SK-N-SH (cell line): ENCODE data around the gene SCRN2. TPM values are rescaled to one million over a fixed set of nuclear protein-coding genes. Genes with fewer than 3 reads are reported as not detected.
A peak's percentile ranks its signal among the peaks of the same experiment; 100 is the strongest.

Source experiments
- CTCF ChIA-PET: fragments of 300-600, 350-600 bp; formaldehyde crosslinking; extraction: SDS; loops from one replicate; lab custom pipeline; 2021; lab: Yijun Ruan, JAX
- POLR2A ChIA-PET: fragments of 350-600 bp; sonication (Branson Sonifier 250); formaldehyde crosslinking; extraction: SDS; loops from one replicate; lab custom pipeline; 2020; ENCODE audit warnings: antibody characterized with exemption, inconsistent platforms; lab: Yijun Ruan, JAX
- DNase-seq: peaks from one replicate; pipeline ENCODE4 v3.0.0; 2012
- H2AFZ ChIP-seq: fragments of 200-600 bp; sonication (generic); 2 replicates; pipeline ENCODE4 v1.8.1; 2016; ENCODE audit warnings: antibody characterized with exemption, mild to moderate bottlenecking, low read depth
- H3F3A ChIP-seq: fragments of 200-600 bp; sonication (generic); replicated peaks from 2 replicates; pipeline ENCODE3; 2016; ENCODE audit warnings: antibody characterized with exemption, mild to moderate bottlenecking; ENCODE audit not compliant: insufficient read depth
- H3K27ac ChIP-seq, 2 experiments: fragments of 200-500 bp in 1 of 2; fragments of 200-600 bp in 1 of 2; sonication (Bioruptor generic) in 1 of 2; sonication (generic), shearing (Covaris generic) in 1 of 2; 2 replicates each; pipeline versions ENCODE4 v1.5.1 to v1.6.1; 2014 to 2016; ENCODE audit warnings: low read depth in 2 of 2, inconsistent platforms in 1 of 2, low read length in 1 of 2, mild to moderate bottlenecking in 1 of 2, mixed read lengths in 1 of 2
- H3K27me3 ChIP-seq: fragments of 200-600 bp; sonication (generic), shearing (Covaris generic); 2 replicates; pipeline ENCODE4 v1.6.1; 2016; ENCODE audit warnings: mixed run types; ENCODE audit not compliant: insufficient read depth
- H3K36me3 ChIP-seq, 2 experiments: fragments of 200-500 bp in 1 of 2; fragments of 200-600 bp in 1 of 2; sonication (Bioruptor generic) in 1 of 2; sonication (generic) in 1 of 2; replicated peaks in 1 of 2; 2 replicates each; pipeline versions ENCODE3 to v1.5.1; 2014 to 2016; ENCODE audit warnings: low read length in 1 of 2, mild to moderate bottlenecking in 1 of 2; ENCODE audit not compliant: insufficient read depth in 2 of 2, control insufficient read depth in 1 of 2
- H3K4me1 ChIP-seq, 2 experiments: fragments of 200-500 bp in 1 of 2; fragments of 200-600 bp in 1 of 2; sonication (Bioruptor generic) in 1 of 2; sonication (generic), shearing (Covaris generic) in 1 of 2; 2 replicates each; pipeline versions ENCODE4 v1.5.1 to v1.6.1; 2014 to 2016; ENCODE audit warnings: low read depth in 1 of 2, low read length in 1 of 2, mixed run types in 1 of 2; ENCODE audit not compliant: insufficient read depth in 2 of 2, control insufficient read depth in 1 of 2
- H3K4me2 ChIP-seq: fragments of 200-600 bp; sonication (generic), shearing (Covaris generic); 2 replicates; pipeline ENCODE4 v1.6.1; 2017; ENCODE audit warnings: mixed run types
- H3K4me3 ChIP-seq, 2 experiments: fragments of 200-500 bp in 1 of 2; fragments of 200-600 bp in 1 of 2; sonication (Bioruptor generic) in 1 of 2; sonication (generic), shearing (Covaris generic) in 1 of 2; 2 replicates each; pipeline versions ENCODE4 v1.5.1 to v1.8.1; 2014 to 2016; ENCODE audit warnings: low read depth in 2 of 2, inconsistent platforms in 1 of 2, low read length in 1 of 2, mild to moderate bottlenecking in 1 of 2, mixed read lengths in 1 of 2, moderate library complexity in 1 of 2
- H3K79me2 ChIP-seq: fragments of 200-600 bp; sonication (generic); 2 replicates; pipeline ENCODE4 v1.8.1; 2017; ENCODE audit warnings: mild to moderate bottlenecking; ENCODE audit not compliant: insufficient read depth
- H3K9ac ChIP-seq: fragments of 200-600 bp; sonication (generic); 2 replicates; pipeline ENCODE4 v1.6.1; 2017; ENCODE audit warnings: mixed run types
- H3K9me2 ChIP-seq: fragments of 200-600 bp; sonication (generic); 2 replicates; pipeline ENCODE4 v1.6.1; 2017; ENCODE audit warnings: mixed run types
- H3K9me3 ChIP-seq: fragments of 200-600 bp; sonication (generic); 2 replicates; pipeline ENCODE4 v1.6.1; 2017; ENCODE audit warnings: mixed run types, mild to moderate bottlenecking, moderate library complexity
- H4K20me1 ChIP-seq: fragments of 200-600 bp; sonication (generic); 2 replicates; pipeline ENCODE4 v1.6.1; 2017; ENCODE audit warnings: mild to moderate bottlenecking, mixed run types; ENCODE audit not compliant: insufficient read depth
- EP300 ChIP-seq, 2 experiments: IDR thresholded peaks; 2 replicates each; pipeline versions ENCODE4 v1.4.0 to v1.6.1; 2012; ENCODE audit warnings: borderline replicate concordance in 1 of 2, low read depth in 1 of 2, low read length in 1 of 2
- RAD21 ChIP-seq: IDR thresholded peaks from 2 replicates; pipeline ENCODE4 v1.6.1; 2012; ENCODE audit warnings: mild to moderate bottlenecking, low read length
- RCOR1 ChIP-seq: fragments of 150-350 bp; IDR thresholded peaks from 2 replicates; pipeline ENCODE4 v1.6.1; 2017; ENCODE audit warnings: antibody characterized with exemption, low read length
- SMC3 ChIP-seq: IDR thresholded peaks from 2 replicates; pipeline ENCODE4 v1.6.1; 2012; ENCODE audit warnings: low read depth, low read length, improper control_type of control experiment
- TCF12 ChIP-seq: IDR thresholded peaks from 2 replicates; pipeline ENCODE4 v1.4.0; 2012
- WGBS: methylation state at CpG from one replicate; pipeline ENCODE4 v1.1.6; 2017; ENCODE audit warnings: low lambda C conversion rate; 5-methylcytosine and 5-hydroxymethylcytosine counted together
- polyA plus RNA-seq, 3 experiments: library from polyadenylated mRNA; depleted of rRNA; stranded (reverse); fragments of >200 nt; gene quantifications; 2 replicates each; pipeline ENCODE4 v1.2.3, GENCODE V29; 2012
- TF ChIP-seq, protein P1 (sequence below): fragments of 200-600 bp; sonication (generic); IDR thresholded peaks from 2 replicates; pipeline ENCODE4 v1.6.1; 2017; ENCODE audit warnings: antibody characterized with exemption, mild to moderate bottlenecking, moderate library complexity
- TF ChIP-seq, protein P2 (sequence below): IDR thresholded peaks from 2 replicates; pipeline ENCODE4 v1.4.0; 2012; ENCODE audit warnings: low read depth, borderline replicate concordance
- TF ChIP-seq, protein P3 (sequence below): fragments of 150-350 bp; IDR thresholded peaks from 2 replicates; pipeline ENCODE4 v1.6.1; 2016; ENCODE audit warnings: mild to moderate bottlenecking, low read depth, low read length

Gene SCRN2
- polyA plus RNA-seq, 1 of the 3 experiments (the other 2 are of a cell fraction): 139 TPM

DNA sequence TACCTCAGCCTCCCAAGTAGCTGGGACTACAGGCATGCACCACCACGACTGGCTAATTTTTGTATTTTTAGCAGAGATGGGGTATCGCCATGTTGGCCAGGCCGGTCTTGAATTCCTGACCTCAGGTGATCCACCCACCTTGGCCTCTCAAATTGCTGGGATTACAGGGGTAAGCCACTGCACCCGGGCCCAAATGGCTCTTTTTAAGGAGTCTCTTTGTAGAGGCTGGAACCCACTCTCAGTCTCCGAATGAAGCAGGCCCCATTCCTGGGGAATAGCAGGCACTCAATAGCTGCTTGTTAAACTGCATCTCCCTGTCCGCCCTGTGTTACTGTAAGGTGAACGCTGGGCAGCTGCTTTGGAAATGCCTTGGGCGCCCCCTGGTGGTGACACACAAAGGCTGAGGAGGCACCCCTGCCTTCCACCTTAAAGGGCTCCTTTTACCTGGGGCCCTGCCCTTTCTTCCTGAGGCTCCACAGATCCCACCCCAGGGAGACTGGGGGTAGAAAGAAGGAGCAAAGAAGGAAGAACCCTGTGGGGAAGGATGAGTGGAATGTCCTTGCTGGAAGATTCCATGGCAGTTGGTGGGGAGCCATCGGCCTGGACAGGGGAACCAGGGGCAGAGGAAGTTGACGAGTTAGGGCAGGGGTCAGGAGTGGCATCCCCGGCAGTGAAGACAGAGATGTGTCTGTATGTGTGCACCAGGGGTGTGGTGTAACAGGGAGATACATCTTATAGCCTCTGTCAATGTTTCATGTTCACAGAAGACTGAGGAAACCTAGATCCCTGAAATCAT lies 48.9 kb upstream of the SCRN2 start (continued):
- TF ChIP-seq, protein P1, sequence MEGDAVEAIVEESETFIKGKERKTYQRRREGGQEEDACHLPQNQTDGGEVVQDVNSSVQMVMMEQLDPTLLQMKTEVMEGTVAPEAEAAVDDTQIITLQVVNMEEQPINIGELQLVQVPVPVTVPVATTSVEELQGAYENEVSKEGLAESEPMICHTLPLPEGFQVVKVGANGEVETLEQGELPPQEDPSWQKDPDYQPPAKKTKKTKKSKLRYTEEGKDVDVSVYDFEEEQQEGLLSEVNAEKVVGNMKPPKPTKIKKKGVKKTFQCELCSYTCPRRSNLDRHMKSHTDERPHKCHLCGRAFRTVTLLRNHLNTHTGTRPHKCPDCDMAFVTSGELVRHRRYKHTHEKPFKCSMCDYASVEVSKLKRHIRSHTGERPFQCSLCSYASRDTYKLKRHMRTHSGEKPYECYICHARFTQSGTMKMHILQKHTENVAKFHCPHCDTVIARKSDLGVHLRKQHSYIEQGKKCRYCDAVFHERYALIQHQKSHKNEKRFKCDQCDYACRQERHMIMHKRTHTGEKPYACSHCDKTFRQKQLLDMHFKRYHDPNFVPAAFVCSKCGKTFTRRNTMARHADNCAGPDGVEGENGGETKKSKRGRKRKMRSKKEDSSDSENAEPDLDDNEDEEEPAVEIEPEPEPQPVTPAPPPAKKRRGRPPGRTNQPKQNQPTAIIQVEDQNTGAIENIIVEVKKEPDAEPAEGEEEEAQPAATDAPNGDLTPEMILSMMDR: peak; percentile 100
- TF ChIP-seq, all 33 proteins: peak for 6

DNA sequence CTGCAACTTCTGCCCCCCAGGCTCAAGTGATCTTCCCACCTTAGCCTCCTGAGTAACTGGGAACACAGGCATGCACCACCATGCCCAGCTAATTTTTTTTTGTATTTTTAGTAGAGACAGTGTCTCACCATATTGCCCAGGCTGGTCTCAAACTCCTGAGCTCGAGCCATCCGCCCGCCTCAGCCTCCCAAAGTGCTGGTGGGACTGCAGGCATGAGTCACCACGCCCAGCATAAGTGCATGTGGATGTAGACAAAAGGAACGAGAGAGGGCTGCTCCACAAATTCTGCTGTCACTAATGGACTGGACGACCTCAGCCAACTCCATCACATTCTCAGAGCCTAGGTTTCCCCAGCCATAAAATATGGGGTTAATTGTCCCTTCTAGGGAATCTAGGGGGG lies 47.2 kb upstream of the SCRN2 start:
- POLR2A ChIA-PET: interaction anchor here (4.0 kb wide), 1 partner anchor 47 kb away, joined by 26 read pairs; the partner anchor contains the start of gene SCRN2
- H3F3A ChIP-seq: peaks cover 5% of the 10 kb centered on the region
- H3K9me3 ChIP-seq: no peaks in the 10 kb centered on the region
- no peak overlapping the region for H3K4me2 ChIP-seq
- 77% methylated on average over 6 of the region's 6 CpGs for WGBS
- H3K9me2 ChIP-seq: no peaks in the 10 kb centered on the region
- no peaks in the 10 kb centered on the region for H3K4me1 ChIP-seq
- no peak overlapping the region for H3K9ac ChIP-seq
- H3K4me3 ChIP-seq: no peak overlapping the region
- H4K20me1 ChIP-seq: no peaks in the 10 kb centered on the region
- no peak overlapping the region for H3K27ac ChIP-seq
- no peak for TF ChIP-seq RAD21
- TF ChIP-seq, all 33 proteins: peak for 0
- no peaks in the 10 kb centered on the region for H3K79me2 ChIP-seq
- CTCF ChIA-PET: interaction anchor here (5.1 to 19.9 kb wide), 2 partner anchors 8 to 38 kb away, joined by 51 to 1447 read pairs; partner anchors contain the start of genes SCRN2 and SP6
- H3K36me3 ChIP-seq: no peaks in the 10 kb centered on the region
- no peak for DNase-seq
- no peaks in the 10 kb centered on the region for H3K27me3 ChIP-seq
- no peak overlapping the region for H2AFZ ChIP-seq

DNA sequence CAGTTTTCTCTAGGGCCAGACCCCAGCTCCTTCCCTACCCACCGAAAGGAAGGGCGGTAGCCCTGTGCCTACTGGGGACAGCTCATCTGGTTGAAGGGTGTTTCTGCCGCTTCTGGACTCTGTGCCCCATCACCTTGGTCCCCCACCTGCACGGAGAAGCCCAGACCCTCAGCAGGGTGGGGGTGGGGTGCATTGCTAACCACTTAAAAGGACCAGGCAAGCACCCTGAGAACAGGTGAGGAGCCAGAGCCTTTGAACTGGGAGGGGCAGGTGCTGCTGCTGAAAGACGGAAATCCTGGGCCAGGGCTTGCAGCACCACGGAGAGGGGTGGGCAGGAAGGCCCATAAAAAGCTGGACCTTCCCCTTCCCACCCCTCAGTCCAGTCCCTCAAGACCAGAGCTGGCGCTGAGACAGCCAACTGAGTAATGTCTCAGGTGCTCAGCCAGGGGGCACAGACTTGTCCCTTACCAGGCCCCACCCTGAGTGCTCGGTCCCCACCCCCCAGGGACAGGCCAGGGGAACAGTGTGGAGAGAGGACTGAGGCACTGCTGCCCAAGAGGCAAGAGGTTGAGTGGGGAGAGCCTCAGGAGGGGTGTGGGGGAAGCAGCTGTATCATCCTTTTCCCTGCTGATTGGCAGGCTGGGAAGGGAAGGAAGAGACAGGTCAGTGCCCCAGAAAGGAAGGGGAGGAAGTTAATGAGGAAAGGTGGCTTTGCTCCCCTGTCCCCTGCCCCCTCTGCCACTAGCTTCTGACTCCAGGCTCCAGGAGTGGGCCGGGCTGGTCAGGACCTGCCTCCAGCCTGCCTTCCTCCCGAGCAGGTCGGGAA lies 44.0 kb upstream of the SCRN2 start:
- H3K27ac ChIP-seq: no peak overlapping the region
- H3F3A ChIP-seq: no peaks in the 10 kb centered on the region
- no peaks in the 10 kb centered on the region for H4K20me1 ChIP-seq
- H3K4me3 ChIP-seq: no peak overlapping the region
- H3K9me2 ChIP-seq: no peaks in the 10 kb centered on the region
- H3K27me3 ChIP-seq: peaks cover 9% of the 10 kb centered on the region; the same call in 1 of the 2 replicates
- no peaks in the 10 kb centered on the region for H3K36me3 ChIP-seq
- no peak for TF ChIP-seq SMC3
- TF ChIP-seq, protein P2, sequence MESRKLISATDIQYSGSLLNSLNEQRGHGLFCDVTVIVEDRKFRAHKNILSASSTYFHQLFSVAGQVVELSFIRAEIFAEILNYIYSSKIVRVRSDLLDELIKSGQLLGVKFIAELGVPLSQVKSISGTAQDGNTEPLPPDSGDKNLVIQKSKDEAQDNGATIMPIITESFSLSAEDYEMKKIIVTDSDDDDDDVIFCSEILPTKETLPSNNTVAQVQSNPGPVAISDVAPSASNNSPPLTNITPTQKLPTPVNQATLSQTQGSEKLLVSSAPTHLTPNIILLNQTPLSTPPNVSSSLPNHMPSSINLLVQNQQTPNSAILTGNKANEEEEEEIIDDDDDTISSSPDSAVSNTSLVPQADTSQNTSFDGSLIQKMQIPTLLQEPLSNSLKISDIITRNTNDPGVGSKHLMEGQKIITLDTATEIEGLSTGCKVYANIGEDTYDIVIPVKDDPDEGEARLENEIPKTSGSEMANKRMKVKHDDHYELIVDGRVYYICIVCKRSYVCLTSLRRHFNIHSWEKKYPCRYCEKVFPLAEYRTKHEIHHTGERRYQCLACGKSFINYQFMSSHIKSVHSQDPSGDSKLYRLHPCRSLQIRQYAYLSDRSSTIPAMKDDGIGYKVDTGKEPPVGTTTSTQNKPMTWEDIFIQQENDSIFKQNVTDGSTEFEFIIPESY: no peak
- TF ChIP-seq, protein P3, sequence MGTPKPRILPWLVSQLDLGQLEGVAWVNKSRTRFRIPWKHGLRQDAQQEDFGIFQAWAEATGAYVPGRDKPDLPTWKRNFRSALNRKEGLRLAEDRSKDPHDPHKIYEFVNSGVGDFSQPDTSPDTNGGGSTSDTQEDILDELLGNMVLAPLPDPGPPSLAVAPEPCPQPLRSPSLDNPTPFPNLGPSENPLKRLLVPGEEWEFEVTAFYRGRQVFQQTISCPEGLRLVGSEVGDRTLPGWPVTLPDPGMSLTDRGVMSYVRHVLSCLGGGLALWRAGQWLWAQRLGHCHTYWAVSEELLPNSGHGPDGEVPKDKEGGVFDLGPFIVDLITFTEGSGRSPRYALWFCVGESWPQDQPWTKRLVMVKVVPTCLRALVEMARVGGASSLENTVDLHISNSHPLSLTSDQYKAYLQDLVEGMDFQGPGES: no peak
- no peak for TF ChIP-seq EP300 (IDR thresholded peaks at IDR 0.05; ENCODE audit: borderline replicate concordance in 1 of 2, low read depth in 1 of 2, low read length in 1 of 2)
- TF ChIP-seq RCOR1: no peak
- no peak for TF ChIP-seq TCF12
- WGBS: 58% methylated on average over 10 of the region's 11 CpGs
- POLR2A ChIA-PET: interaction anchor here (1.0 kb wide), 1 partner anchor 41 kb away, joined by 3 read pairs; no protein-coding TSS in a partner anchor
- no peaks in the 10 kb centered on the region for H3K79me2 ChIP-seq
- H3K4me1 ChIP-seq: no peaks in the 10 kb centered on the region
- no peak overlapping the region for H3K4me2 ChIP-seq
- CTCF ChIA-PET: interaction anchor here (0.7 to 19.9 kb wide), 11 partner anchors 9 to 268 kb away, joined by 3 to 1447 read pairs (median 4); partner anchors contain the start of genes LRRC46, MRPL10, OSBPL7 and SCRN2
- no peak for DNase-seq
- no peak overlapping the region for H3K9ac ChIP-seq
- no peak overlapping the region for H2AFZ ChIP-seq
- no peaks in the 10 kb centered on the region for H3K9me3 ChIP-seq
